ENCODE data around the gene JCAD.
A peak's percentile ranks its signal among the peaks of the same experiment; 100 is the strongest.
"Not testable (repeated sequence)": the region's sequence is repeated elsewhere in the genome, so short reads cannot be mapped to it uniquely, and the experiment has no call there.

The JCAD gene

GRCh38 chr10:30025428-30025827, 34.0 kb downstream of the JCAD start:
- not testable (repeated sequence) for DNase-seq

- no peak for DNase-seq
Observed at GRCh38 chr10:30022590-30022989, 36.8 kb downstream of the JCAD start.

- DNase-seq = peak; percentile 9 to 25 (median 19)
Observed at GRCh38 chr10:30019468-30019867, 39.9 kb downstream of the JCAD start.

GRCh38 chr10:30018496-30018895, 40.9 kb downstream of the JCAD start:
- no peak for DNase-seq

GRCh38 chr10:30017966-30018365, 41.4 kb downstream of the JCAD start:
- DNase-seq = no peak

- DNase-seq = no peak
Observed at GRCh38 chr10:30017556-30017955, 41.8 kb downstream of the JCAD start.

- no peak for DNase-seq
Observed at GRCh38 chr10:30014511-30014910, 44.9 kb downstream of the JCAD start.

GRCh38 chr10:30013757-30014156, 45.6 kb downstream of the JCAD start:
- DNase-seq = no peak

GRCh38 chr10:30011956-30012647, 47.3 kb downstream of the JCAD start:
- no peak for DNase-seq

- no peak for DNase-seq
Observed at GRCh38 chr10:30011396-30011795, 48.0 kb downstream of the JCAD start.

GRCh38 chr10:30007406-30007805, 52.0 kb downstream of the JCAD start:
- no peak for DNase-seq

GRCh38 chr10:30006410-30006809, 53.0 kb downstream of the JCAD start:
- no peak for DNase-seq

- not testable (repeated sequence) for DNase-seq
Observed at GRCh38 chr10:30005116-30005515, 54.3 kb downstream of the JCAD start.

GRCh38 chr10:30002426-30003266, 56.7 kb downstream of the JCAD start:
- peak; percentile 58 to 68 (median 60) for DNase-seq

- DNase-seq = no peak
Observed at GRCh38 chr10:30000802-30001571, 58.4 kb downstream of the JCAD start.

GRCh38 chr10:29998142-29998808, 61.1 kb downstream of the JCAD start:
- peak; percentile 84 to 88 (median 88) for DNase-seq

GRCh38 chr10:29994811-29995210, 64.6 kb downstream of the JCAD start:
- no peak for DNase-seq

- DNase-seq = no peak
Observed at GRCh38 chr10:29993319-29993915, 66.0 kb downstream of the JCAD start.

GRCh38 chr10:29992914-29993313, 66.5 kb downstream of the JCAD start:
- DNase-seq = no peak

- DNase-seq = no peak
Observed at GRCh38 chr10:29991382-29991781, 68.0 kb downstream of the JCAD start.

GRCh38 chr10:29987471-29987870, 71.9 kb downstream of the JCAD start:
- DNase-seq = no peak

- no peak for DNase-seq
Observed at GRCh38 chr10:29982997-29983648, 76.3 kb downstream of the JCAD start.
